Umbilical cord (tissue), 2 donors: ENCODE data around the gene FAM107B. TPM values are rescaled to one million over a fixed set of nuclear protein-coding genes. Genes with fewer than 3 reads are reported as not detected.

Experiments
- DNase-seq: peaks from one replicate; pipeline ENCODE4 v3.0.0-alpha.2; 2015; ENCODE audit warnings: low spot score
- total RNA-seq: library from RNA; depleted of rRNA; stranded (reverse); fragments of >200 nt; gene quantifications from one replicate; pipeline ENCODE4 v1.2.3, GENCODE V29; 2014; ENCODE audit warnings: low replicate concordance; ENCODE audit not compliant: insufficient read depth

The FAM107B gene
- total RNA-seq, 1 donor from 2014 or later = 27.4 TPM

DNA sequence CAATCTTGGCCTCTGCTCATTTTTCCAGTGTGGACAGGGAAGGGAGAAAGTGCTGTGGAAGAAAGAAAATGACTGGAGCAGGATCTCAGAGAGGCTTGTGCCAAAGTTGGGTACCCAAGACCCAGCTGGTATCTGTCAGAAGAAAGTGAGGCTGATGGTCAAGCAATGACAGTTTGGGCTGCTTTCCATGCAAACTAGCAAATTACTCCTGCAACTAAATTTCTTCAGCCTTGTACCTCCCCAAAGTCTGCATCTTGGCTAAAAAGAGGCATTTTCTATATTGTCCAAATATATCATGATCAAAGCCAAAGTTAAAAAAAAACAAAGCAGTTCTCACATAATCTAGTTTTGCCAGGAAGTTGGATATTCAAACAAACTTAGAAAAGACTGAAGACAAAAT is 235.5 kb downstream of the FAM107B start:
- DNase-seq = no peak

DNA sequence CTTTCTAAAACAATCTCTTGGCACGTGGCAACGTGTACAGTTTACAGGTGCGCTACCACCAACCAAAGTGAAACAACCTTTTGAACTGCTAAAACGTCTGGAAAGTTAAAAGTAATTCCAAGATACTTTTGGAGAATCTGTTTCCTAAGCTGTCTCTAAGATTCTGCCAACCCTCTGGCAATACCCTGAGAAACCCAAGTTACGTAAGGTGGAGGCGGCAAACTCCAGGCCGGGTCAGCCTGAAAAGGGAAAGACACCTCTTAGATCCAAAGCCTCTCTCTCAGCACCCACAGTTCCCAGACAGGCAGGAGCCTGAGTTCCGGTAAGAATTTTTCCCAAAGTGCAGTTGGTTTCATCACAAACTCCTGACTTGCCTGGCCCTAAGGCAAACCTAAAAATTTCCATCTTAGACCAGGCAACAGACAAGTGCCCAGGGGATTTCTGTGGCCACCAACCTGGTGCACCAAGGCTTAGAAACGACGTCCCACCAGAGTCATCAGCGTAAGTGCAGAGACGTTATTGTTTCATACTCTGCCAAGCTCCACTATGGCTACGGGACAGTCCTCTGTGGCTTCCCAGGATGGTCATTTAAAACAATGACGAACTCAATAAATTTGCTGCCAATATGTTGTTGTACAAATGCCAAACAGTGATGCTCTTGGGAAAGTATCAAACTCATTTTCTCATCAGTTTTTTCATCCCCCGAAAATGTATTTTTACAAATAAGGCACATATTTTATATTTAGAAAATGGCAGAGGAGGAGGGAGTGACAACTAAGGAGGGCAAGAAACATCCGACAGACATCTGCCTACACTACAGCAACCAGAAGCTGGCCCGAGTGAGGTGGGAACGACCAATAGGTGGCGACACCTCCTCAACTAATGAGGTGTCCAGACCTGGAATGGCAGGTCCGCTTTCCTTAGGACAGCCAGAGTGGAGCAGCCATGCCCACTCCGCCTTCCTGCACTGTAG is 238.2 kb downstream of the FAM107B start:
- DNase-seq = peak; percentile 74

DNA sequence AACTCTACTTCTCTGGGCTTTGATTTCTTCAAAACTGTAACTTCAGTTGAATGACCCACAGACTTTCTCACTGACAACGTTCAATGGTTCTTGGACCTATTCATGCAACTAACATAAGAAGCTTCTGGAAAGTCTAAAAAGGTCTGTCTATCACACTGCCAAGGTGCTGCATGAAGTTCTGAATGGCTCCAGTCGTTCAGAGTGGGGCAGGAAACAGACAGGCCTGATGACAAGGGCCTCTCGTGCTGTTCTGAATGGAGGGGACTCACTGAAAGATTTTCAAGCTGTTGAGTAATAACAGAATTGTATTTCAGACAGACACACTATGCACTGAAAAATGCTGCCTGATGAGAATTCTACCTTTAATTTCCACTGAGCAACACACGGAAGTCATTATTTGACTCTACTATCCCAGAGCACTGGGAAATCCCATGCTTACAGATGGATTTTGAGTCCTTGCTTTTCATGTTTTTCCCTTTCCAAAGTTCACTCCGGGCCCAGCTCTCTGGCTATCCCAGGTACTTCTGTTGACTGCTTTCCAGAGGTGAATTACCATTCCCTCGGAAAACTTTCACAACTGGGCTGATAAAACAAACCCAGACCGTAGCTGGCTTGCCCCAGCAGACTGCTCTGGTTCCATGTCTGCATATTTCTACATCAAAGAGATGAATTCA is 239.1 kb downstream of the FAM107B start:
- DNase-seq = peak; percentile 89

DNA sequence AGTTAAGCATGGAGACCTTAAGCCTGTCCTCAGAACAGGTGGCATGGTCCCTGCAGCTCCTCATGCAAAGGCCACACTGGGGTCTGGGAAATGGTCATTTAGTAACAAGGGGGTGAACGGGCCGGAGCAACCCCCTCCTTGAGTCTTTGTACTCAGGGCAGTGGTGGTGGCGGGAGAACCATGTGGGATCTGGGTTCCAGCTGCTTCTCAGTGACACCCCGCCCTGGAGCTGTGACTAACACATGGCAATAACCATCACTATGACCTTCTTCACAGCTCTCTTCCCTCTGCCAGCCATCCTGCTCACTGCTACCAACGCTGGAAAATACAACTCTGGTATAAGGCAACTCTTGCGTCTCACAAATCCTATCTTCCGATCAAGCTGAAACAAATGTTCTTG is 240.5 kb downstream of the FAM107B start:
- no peak for DNase-seq

DNA sequence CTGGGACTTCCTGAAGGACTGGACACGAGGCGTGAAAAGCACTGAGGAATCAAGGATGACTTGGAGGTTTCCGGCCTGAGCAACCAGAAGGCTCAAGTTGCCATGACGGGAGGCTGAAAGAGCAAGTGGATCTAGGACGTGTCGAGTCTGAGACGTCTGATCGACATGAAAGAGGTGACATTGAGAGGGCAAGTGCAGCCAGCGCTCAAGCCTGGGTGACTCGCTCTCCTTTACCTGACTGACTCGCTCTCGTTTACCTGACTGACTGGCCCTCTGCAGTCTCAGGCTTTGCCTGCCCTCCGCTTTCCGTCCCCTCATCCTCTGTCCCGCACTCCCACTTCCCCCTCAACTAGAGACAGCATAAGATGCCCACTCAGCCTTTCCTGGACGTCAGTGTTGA is 241.4 kb downstream of the FAM107B start:
- no peak for DNase-seq

DNA sequence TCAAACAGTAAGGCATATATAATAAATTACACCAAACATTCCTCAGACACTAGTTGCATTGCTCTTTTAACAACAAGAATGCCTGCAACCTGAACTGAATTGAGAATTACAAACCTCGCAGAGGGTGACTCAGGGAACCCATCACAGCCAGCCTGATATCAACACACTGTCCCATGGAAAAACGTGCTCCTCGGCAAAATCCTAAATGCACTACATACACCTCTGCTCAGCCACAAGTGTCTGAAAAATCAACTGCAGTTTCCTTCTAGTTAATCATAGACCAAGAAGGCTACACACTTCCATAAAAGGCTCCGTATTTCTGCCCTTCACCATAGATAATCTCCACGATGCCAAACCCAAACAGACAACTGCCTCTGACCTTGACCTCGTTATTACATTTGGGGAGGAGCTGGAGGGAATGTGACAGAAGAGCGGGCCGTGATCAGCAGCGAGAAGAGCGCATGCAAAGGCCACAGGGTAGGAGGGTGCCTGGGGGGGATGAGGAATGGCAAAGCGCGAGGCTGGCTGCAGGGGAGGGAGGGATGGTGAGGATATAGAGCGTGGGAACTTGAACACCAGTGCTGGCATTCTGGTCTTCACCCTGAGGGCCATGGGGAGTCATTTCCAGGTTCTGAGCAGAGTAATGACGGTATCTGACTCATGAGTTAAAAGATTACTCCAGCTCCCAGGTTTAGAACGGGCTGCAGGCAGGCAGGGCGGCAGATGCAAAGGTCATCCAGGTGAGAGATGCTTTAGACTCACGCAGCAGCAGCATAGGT is 242.0 kb downstream of the FAM107B start:
- DNase-seq = no peak

DNA sequence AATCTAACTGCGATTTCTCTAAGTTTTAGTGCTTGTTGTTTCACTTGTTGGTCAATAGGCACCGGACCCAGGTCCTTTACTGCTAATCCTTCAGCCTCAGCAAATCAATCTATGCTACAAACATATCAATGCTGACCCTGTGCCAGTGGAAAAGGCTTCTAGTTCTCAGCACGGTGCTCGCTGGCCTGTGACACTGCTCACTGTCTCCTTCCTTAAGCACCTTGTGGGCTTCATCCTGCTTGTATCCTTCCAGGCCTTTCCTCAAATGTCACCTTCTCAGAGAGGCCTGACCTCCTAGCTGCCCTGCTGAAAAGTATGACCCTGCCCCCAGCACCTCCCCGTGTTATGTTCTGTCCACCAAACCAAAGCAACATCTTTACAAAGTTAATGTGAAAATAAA is 242.7 kb downstream of the FAM107B start:
- DNase-seq = no peak

DNA sequence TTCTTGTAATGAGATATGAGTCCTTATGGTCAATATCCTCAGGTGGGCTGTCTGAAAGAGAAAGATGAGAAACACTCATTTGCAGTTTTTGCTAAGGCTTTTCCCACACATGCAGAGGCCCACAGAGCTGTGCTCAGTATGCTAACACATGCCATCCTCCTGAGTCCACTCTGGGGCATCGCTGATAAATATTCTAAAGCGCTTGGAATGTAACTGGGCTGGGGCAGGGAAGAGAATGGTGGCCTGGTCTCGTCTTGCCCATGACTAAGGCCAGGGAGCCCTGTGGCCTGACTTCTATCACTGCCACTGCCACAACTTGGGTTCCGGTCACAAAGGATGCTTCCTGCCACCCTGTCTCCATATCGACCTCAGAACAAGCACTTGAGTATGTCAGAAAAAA is 244.2 kb downstream of the FAM107B start:
- DNase-seq = no peak

DNA sequence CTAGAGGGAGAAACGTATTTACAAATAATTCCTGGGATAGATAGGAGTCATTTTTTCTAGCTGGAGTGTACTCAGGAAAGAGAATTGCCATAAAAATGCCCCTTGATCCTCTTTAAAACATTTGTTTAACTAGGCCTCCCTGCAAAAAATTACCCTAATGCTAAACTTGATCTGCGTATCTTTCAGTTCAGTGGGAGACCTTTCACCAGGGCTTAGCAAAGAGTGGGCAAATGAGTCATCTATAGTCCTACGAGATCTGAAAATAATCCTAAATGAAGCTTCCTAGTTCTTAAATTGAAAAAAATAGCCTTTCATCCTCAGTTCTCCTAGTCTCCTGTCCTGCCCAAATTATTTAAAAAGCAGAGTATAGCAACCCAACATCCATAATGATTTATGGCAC is 245.3 kb downstream of the FAM107B start:
- peak; percentile 88 for DNase-seq

DNA sequence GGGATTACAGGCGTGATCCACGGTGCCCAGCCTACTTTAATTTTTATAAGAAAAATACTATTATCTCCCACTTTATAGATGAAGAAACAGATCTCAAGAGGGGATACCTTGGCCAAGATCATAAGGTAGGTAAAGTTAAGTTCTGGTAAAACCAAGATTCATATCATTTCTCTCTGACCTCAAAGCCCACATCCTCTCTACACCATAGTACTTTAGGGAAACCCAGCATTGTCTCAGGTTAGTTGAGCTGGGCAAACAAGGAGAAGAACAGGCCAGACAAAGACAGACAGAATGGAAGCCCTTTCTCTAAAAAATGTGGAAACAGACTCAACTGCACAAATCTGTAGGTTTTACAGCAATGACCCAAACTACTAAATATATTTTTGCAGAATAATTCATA is 246.2 kb downstream of the FAM107B start:
- no peak for DNase-seq

DNA sequence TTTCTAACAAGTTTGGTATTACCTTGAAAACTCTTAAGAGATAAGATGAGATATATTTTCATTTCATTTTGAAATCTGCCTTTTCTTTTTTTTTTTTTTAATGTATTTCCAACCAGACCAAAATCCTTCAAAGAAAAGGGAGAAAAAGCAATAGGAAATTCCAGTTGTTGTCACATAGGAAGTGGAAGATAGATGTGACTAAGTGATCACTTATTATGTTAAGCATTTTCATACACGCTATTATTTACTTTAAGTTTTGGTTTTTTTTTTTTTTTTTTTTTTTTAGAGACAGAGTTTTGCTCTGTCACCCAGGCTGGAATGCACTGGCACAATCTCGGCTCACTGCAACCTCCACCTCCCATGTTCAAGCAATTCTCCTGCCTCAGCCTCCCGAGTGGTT is 246.8 kb downstream of the FAM107B start:
- no peak for DNase-seq

DNA sequence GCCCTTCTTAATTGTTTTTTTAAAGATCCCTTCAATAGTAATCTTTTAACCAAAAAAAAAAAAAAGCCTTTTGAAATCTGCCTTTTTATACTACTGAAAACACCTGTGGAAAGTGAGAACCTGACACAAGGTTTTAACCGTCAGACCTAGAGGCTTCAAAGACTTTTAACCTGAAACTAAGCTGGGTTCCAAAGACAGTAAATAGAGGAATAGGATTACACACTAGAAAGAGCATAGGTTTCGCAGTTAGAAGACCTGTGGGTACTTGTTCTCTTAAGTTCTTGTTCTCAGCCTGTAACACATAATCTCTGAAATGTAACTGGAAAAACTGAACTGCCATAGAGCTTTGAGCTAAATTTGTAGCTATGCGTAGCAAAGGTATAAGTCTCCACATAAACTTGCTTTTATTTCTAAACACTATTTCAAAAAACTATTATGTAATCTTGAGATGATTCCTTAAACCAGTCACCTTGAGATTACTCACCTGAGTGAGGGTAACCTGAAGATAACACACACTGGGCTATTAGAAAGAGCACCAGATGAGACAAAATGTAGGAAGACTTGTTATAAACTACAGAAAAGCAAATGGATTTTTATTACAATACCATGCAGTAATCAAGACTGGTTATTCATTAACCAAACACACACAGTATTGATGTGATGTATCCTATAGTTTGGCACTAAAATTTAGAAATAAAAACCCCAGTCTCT is 247.4 kb downstream of the FAM107B start:
- DNase-seq = no peak

DNA sequence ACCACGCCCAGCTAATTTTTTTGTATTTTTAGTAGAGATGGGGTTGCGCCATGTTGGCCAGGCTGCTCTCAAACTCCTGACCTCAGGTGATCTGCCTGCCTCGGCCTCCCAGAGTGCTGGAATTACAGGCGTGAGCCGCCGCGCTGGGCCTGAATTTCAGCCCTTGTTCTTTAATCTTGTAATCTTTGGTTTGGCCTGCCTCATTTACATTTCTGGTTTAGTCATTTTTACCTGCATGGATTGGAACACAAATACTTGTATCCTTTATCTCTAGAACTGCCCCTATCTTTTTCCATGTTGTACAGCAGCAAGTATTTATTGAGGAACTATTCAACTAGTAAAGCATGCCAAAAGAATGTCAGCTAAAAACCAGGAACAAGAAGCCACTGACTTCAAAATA is 248.4 kb downstream of the FAM107B start:
- DNase-seq = no peak

DNA sequence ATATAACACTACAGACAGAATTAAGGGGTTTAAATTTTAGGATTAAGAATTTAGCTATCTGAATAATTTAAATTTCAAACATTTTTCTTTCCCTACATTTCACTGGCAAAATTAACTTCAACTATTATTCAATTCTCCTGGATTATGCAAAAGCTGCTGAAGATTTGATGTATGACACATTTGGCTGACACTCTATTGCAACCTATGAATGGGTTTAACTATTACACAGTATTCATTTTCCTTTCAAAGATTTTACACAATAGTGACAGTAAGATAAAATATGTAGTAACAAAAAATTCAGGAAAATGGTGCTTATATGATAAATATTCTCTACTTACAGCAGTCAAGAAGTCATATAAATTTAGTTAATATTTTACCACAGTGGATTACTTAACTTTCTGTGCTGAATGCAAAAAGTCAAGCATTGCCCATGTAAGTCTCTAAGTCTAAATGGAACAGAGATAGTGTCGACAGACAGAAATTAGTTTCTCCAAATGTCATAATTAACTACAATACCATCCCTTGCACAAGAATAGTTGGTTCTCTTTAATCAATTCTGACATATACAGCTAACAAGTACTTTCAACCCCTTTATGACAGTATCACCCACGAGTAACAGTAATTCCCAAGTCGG is 249.9 kb downstream of the FAM107B start:
- DNase-seq = no peak

DNA sequence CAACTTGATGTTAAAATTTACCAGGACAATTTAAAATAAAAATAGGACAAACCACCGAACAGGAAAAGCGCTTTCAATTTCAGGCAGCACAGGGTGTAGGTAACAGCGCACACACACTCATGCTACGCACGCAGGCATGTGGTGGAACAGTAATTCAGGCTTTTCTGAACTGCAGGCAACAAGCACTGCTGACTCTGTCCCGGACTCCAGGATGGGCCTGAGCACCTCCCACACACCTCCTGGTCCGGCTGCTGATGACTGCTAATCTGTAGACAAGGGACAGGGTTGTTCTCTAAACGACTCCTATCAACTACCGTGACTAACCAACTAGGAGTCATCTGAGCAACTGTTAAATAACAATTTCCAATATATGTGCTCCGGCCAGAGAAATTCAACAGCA is 251.4 kb downstream of the FAM107B start:
- DNase-seq = no peak

DNA sequence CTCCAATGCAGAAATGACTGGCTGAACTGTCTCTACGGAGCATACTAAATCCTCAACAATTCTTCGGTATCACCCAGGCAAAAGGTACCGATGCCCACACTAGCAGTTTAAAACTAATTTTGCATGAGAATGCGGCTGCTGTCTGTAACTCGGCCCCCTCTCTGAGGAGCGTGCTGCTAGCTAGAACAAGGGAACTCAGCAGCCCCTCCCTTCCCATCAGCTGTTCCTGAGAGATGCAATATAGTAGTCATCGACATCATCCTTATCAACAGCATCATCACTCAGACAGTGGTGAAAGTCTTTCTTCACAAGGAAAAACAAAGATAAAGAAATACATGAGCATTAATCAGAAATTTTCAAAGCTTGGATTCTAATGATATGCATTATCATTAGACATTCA is 254.9 kb downstream of the FAM107B start:
- DNase-seq = no peak

DNA sequence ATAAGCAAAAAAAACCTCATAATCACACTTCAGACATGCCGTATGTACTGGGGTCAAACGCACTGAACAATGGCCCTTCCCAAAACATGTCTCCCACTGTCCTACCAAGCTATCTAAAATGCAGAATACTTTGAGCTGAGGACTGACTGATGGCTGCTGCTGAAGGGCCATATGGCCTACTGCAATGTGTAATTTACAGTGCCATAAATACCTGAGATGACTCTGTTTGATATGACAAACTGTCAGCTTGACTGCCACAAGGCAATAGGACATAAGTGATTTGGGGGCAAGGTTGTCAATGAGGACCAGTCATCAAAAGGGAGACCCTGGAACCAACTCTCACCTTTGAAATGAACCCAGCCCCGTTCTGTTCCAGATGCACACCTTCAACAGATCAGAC is 256.5 kb downstream of the FAM107B start:
- no peak for DNase-seq

DNA sequence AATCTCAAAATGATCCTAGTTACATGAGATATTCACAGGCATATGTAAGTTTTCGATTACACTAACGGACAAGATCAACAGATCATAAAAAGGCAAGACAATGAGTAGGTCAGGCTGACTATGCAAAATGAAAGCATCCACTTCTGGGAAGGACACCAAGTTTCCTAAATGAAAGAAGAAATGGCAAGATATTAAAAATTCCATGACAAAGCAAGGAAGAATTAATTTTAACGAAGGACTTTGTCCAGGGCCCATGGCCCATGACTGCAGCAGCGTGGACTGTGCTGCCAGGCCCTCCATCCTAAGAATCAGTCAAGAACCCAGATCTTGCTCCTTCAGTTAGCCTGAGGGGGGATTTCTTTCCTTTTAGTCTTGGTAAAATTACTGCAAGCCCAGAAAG is 261.6 kb downstream of the FAM107B start:
- no peak for DNase-seq

DNA sequence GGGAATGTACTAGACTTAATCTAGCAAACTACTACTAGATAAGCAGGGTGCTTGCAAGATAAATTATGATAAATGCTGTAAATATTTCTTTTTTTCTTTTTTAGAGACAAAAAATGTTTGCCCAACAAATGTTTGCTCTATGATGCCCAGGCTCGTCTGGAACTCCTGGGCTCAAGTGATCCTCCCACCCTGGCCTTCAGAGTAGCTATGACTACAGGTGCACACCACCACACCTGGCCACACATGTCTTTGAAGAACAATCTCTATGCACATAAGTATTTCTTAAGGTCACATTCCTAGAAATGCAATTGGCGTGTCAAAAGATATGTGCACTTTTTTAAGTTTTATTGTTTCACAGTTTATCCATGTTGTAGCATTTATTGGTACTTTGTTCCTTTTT is 264.4 kb downstream of the FAM107B start:
- DNase-seq = no peak

DNA sequence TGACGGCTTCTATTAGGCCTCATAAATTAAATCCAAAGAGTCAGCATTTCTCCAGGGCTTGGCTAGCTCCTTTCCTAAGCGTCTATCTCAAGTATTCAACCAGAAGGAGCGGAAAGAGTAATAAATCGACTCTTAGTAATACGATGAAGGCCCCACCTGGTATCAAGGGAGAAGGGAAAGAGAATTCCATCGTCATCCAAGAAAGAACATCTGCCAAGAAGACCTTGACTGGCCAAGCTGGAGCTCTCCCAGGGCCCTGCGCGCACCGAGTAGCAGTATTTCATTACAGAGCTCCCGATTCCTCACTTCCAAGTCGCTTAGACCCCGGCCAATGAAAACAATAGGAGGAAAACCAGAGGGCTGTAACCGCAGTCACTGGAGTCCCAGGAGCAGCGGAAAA is 266.0 kb downstream of the FAM107B start:
- no peak for DNase-seq

DNA sequence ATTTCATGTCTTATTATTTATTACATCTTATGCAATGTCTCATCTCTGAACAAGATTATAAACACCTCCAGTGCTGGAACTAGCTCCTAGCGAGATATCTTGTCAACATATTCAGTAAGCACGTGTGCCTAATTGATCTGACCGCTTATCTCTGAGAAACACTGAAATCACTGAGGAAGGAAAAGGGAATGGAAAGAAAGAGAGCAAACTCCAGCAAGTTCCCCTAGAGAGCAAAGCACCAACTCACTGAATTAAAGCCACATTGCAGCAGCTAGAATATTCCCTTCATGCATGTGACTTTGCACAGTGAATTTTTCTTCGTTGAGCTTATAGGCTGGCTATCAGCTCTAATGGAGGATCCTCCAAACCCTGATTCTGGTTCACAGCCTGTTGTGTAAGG is 266.9 kb downstream of the FAM107B start:
- DNase-seq = no peak
